ENCODE measurements around the gene MAMDC2.
"Not testable (repeated sequence)": the region's sequence is repeated elsewhere in the genome, so short reads cannot be mapped to it uniquely, and the experiment has no call there.

MAMDC2 gene

GRCh38 chr9:70220216-70220615 is 176.6 kb downstream of the MAMDC2 start:
- DNase-seq: no peak

GRCh38 chr9:70222354-70222753 is 178.7 kb downstream of the MAMDC2 start:
- DNase-seq: no peak

GRCh38 chr9:70228118-70228517 is 184.5 kb downstream of the MAMDC2 start:
- no peak for DNase-seq

GRCh38 chr9:70228611-70229010 is 185.0 kb downstream of the MAMDC2 start:
- DNase-seq: no peak

- no peak for DNase-seq
These were observed 185.4 kb downstream of the MAMDC2 start for GRCh38 chr9:70229026-70229425.

GRCh38 chr9:70229579-70229978 is 185.9 kb downstream of the MAMDC2 start:
- no peak for DNase-seq

GRCh38 chr9:70232476-70232875 is 188.8 kb downstream of the MAMDC2 start:
- DNase-seq: no peak

GRCh38 chr9:70234208-70234607 is 190.6 kb downstream of the MAMDC2 start:
- DNase-seq: not testable (repeated sequence)

- DNase-seq: not testable (repeated sequence)
These were observed 202.3 kb downstream of the MAMDC2 start for GRCh38 chr9:70245952-70246351.

- no peak for DNase-seq
These were observed 206.6 kb downstream of the MAMDC2 start for GRCh38 chr9:70250221-70250620.

GRCh38 chr9:70255486-70255885 is 211.8 kb downstream of the MAMDC2 start:
- DNase-seq: no peak

- DNase-seq: no peak
These were observed 212.5 kb downstream of the MAMDC2 start for GRCh38 chr9:70256123-70256551.

GRCh38 chr9:70257502-70257901 is 213.9 kb downstream of the MAMDC2 start:
- DNase-seq: no peak

GRCh38 chr9:70257991-70258691 is 214.5 kb downstream of the MAMDC2 start:
- peak; percentile 42 to 48 for DNase-seq

- peak; percentile 50 to 62 for DNase-seq
These were observed 215.3 kb downstream of the MAMDC2 start, which contains the start of gene SMC5 for GRCh38 chr9:70258692-70259511. SMC5 (plus strand) TSS chr9:70258978; CDS start chr9:70259079, 101 bp downstream.

GRCh38 chr9:70259512-70259802 is 215.8 kb downstream of the MAMDC2 start:
- DNase-seq: no peak

- DNase-seq: no peak
These were observed 216.4 kb downstream of the MAMDC2 start for GRCh38 chr9:70260007-70260443.

GRCh38 chr9:70260606-70261005 is 217.0 kb downstream of the MAMDC2 start:
- DNase-seq: no peak

GRCh38 chr9:70261131-70261870 is 217.7 kb downstream of the MAMDC2 start:
- DNase-seq: no peak

GRCh38 chr9:70262366-70262765 is 218.7 kb downstream of the MAMDC2 start:
- DNase-seq: no peak

GRCh38 chr9:70262948-70263347 is 219.3 kb downstream of the MAMDC2 start:
- no peak for DNase-seq

- no peak for DNase-seq
These were observed 219.8 kb downstream of the MAMDC2 start for GRCh38 chr9:70263421-70263820.

All from NCI-H187 (cell line).